PC-3 (cell line): ENCODE data around the gene IL17RC. TPM values are rescaled to one million over a fixed set of nuclear protein-coding genes. Genes with fewer than 3 reads are reported as not detected.

Experiments
- ATAC-seq: fragments of 200-7000 bp; cut with Tn5 transposase; 2 replicates; pipeline ENCODE4 v1.9.1; 2020; ENCODE audit warnings: mild to moderate bottlenecking, moderate library complexity
- BruUV-seq: library from RNA; stranded (reverse); fragments of 400-500 nt; replicated peaks from 2 replicates; lab custom pipeline; 2021; lab: Mats Ljungman, UMichigan
- CTCF ChIA-PET: fragments of 300-600 bp; sonication (Branson Sonifier 250); formaldehyde crosslinking; loops from one replicate; lab custom pipeline; 2022; ENCODE audit warnings: antibody characterized with exemption; lab: Charles Lee
- POLR2A ChIA-PET: fragments of 300-600 bp; sonication (Branson Sonifier 250); formaldehyde crosslinking; loops from one replicate; lab custom pipeline; 2022; ENCODE audit warnings: antibody characterized with exemption; ENCODE audit not compliant: unreplicated experiment; lab: Charles Lee
- DNase-seq: peaks from one replicate; pipeline ENCODE4 v3.0.0-alpha.2; 2015
- H2AFZ ChIP-seq: fragments of 300-600 bp; sonication (generic); 2 replicates; pipeline ENCODE4 v1.6.0; 2016; ENCODE audit warnings: antibody characterized with exemption, low read length
- H3F3A ChIP-seq: fragments of 300-600 bp; sonication (generic); one replicate; pipeline ENCODE4 v1.6.0; 2017; ENCODE audit warnings: antibody characterized with exemption, low read length, control low read depth, mild to moderate bottlenecking; ENCODE audit not compliant: unreplicated experiment
- H3K27ac ChIP-seq: fragments of 300-600 bp; sonication (generic); 2 replicates; pipeline ENCODE4 v1.5.1; 2016; ENCODE audit warnings: mild to moderate bottlenecking, low read length
- H3K27me3 ChIP-seq: fragments of 300-600 bp; sonication (generic); 2 replicates; pipeline ENCODE4 v1.6.1; 2016; ENCODE audit warnings: low read length, mixed read lengths
- H3K36me3 ChIP-seq: fragments of 300-600 bp; sonication (generic); 2 replicates; pipeline ENCODE4 v1.6.1; 2016; ENCODE audit warnings: low read depth, mixed run types, low read length, mixed read lengths
- H3K4me1 ChIP-seq: fragments of 300-600 bp; sonication (generic); 2 replicates; pipeline ENCODE4 v1.5.1; 2016; ENCODE audit warnings: low read length; ENCODE audit not compliant: insufficient read depth
- H3K4me2 ChIP-seq: fragments of 300-600 bp; sonication (generic); 2 replicates; pipeline ENCODE4 v1.6.0; 2016; ENCODE audit warnings: low read length
- H3K4me3 ChIP-seq: fragments of 300-600 bp; sonication (generic); 2 replicates; pipeline ENCODE4 v1.5.1; 2016; ENCODE audit warnings: mild to moderate bottlenecking, low read length, mixed read lengths
- H3K79me2 ChIP-seq: fragments of 300-600 bp; sonication (generic); 2 replicates; pipeline ENCODE4 v1.6.1; 2017; ENCODE audit warnings: low read length, mixed read lengths
- H3K9ac ChIP-seq: fragments of 300-600 bp; sonication (generic); 2 replicates; pipeline ENCODE4 v1.6.0; 2016; ENCODE audit warnings: mild to moderate bottlenecking, low read length
- H3K9me2 ChIP-seq: fragments of 300-600 bp; sonication (generic); replicated peaks from 2 replicates; pipeline ENCODE4 v1.6.1; 2016; ENCODE audit warnings: mixed run types, low read length, mixed read lengths
- H3K9me3 ChIP-seq: fragments of 300-600 bp; sonication (generic); 2 replicates; pipeline ENCODE4 v1.6.1; 2016; ENCODE audit warnings: low read length, mixed read lengths
- H4K20me1 ChIP-seq: fragments of 300-600 bp; sonication (generic); 2 replicates; pipeline ENCODE4 v1.6.1; 2016; ENCODE audit warnings: low read length, mixed read lengths
- CTCF ChIP-seq: fragments of 300-600 bp; sonication (generic); conservative IDR thresholded peaks from 2 replicates; pipeline ENCODE4 v1.5.1; 2017; ENCODE audit warnings: antibody characterized with exemption, low read depth, mild to moderate bottlenecking, low read length
- EZH2 ChIP-seq: fragments of 300-600 bp; sonication (generic); IDR thresholded peaks from one replicate; pipeline ENCODE4 v1.6.1; 2017; ENCODE audit warnings: antibody characterized with exemption, mild to moderate bottlenecking, low read length; ENCODE audit not compliant: unreplicated experiment
- EZH2phosphoT487 ChIP-seq: fragments of 300-600 bp; sonication (generic); IDR thresholded peaks from 2 replicates; pipeline ENCODE4 v1.6.1; 2018; ENCODE audit warnings: mild to moderate bottlenecking, antibody characterized with exemption, low read length, borderline replicate concordance
- intact Hi-C: fragments of 100-400 bp; cut with micrococcal nuclease; formaldehyde crosslinking; loops from 2 replicates; pipeline ENCODE4 v1.9.0; 2023
- total RNA-seq: library from RNA; depleted of rRNA; stranded (reverse); fragments of >200 nt; gene quantifications from 2 replicates; pipeline ENCODE4 v1.2.3, GENCODE V29; 2014

Gene IL17RC
- total RNA-seq, 1 experiment from 2014 or later = 116 TPM

GRCh38 chr3:9932535-9932842 is 15.6 kb downstream of the IL17RC start:
- no peak for ATAC-seq
- CTCF ChIA-PET = interaction anchor here (0.6 to 2.0 kb wide), 9 partner anchors 10 to 343 kb away, joined by 3 to 24 read pairs (median 4); no protein-coding TSS in a partner anchor

GRCh38 chr3:9932843-9933560 is 16.1 kb downstream of the IL17RC start:
- CTCF ChIA-PET = interaction anchor here (0.5 to 2.0 kb wide), 12 partner anchors 10 to 344 kb away, joined by 3 to 24 read pairs (median 4); no protein-coding TSS in a partner anchor
- TF ChIP-seq EZH2 (no peak), CTCF (peak; percentile 84)
- DNase-seq (peak; percentile 84), ATAC-seq (peak; percentile 71)
- Histone ChIP-seq H4K20me1 (no peaks in the 10 kb centered on the region), H2AFZ (peak overlapping the region; percentile 67), H3K27ac (peak overlapping the region; percentile 84), H3K79me2 (peaks cover 19% of the 10 kb centered on the region), H3K36me3 (peaks cover 17% of the 10 kb centered on the region), H3K4me2 (peak overlapping the region; percentile 91), H3K4me3 (peak overlapping the region; percentile 72), H3K9me2 (no peaks in the 10 kb centered on the region), H3K4me1 (peaks cover 33% of the 10 kb centered on the region), H3F3A (no peaks in the 10 kb centered on the region), H3K27me3 (no peaks in the 10 kb centered on the region), H3K9me3 (no peaks in the 10 kb centered on the region), H3K9ac (peak overlapping the region; percentile 81)
- intact Hi-C loops = loop anchor here (1.0 to 5.0 kb wide), 4 partner anchors 17 to 216 kb away; partner anchors contain the start of gene RPUSD3
- TSS peak; percentile 57 for BruUV-seq
- POLR2A ChIA-PET = interaction anchor here (0.6 to 1.9 kb wide), 5 partner anchors 13 to 113 kb away, joined by 4 to 25 read pairs (median 5); partner anchors contain the start of gene IL17RC

More at GRCh38 chr3:9932535-9932842, 15.6 kb downstream of the IL17RC start:
- H3K4me2 ChIP-seq = peak overlapping the region; percentile 91
- POLR2A ChIA-PET = interaction anchor here (0.6 to 1.9 kb wide), 4 partner anchors 16 to 113 kb away, joined by 4 to 25 read pairs (median 6); partner anchors contain the start of gene IL17RC
- no TSS peak for BruUV-seq
- no peaks in the 10 kb centered on the region for H3K9me2 ChIP-seq
- H3F3A ChIP-seq = no peaks in the 10 kb centered on the region
- H3K27me3 ChIP-seq = no peaks in the 10 kb centered on the region
- DNase-seq = no peak
- TF ChIP-seq EZH2phosphoT487 = no peak
- TF ChIP-seq EZH2 = no peak
- TF ChIP-seq CTCF = no peak
- no peaks in the 10 kb centered on the region for H3K9me3 ChIP-seq
- peaks cover 19% of the 10 kb centered on the region for H3K79me2 ChIP-seq
- intact Hi-C loops = loop anchor here (2.0 to 5.0 kb wide), 2 partner anchors 34 to 215 kb away; no protein-coding TSS in a partner anchor
- H3K27ac ChIP-seq = peak overlapping the region; percentile 84
- peak overlapping the region; percentile 67 for H2AFZ ChIP-seq
- peak overlapping the region; percentile 81 for H3K9ac ChIP-seq
- no peaks in the 10 kb centered on the region for H4K20me1 ChIP-seq
- H3K4me3 ChIP-seq = peak overlapping the region; percentile 72
- peaks cover 33% of the 10 kb centered on the region for H3K4me1 ChIP-seq
- peaks cover 17% of the 10 kb centered on the region for H3K36me3 ChIP-seq
